Hepatocyte (in vitro differentiated cells): Measurements from ENCODE around the gene TENM4.

ENCODE experiments used
- CTCF ChIP-seq: fragments of 200-600 bp; sonication (generic); IDR thresholded peaks from 2 replicates; pipeline ENCODE4 v1.5.1; 2016; ENCODE audit warnings: antibody characterized with exemption, mild to moderate bottlenecking; ENCODE audit not compliant: poor library complexity
- EZH2 ChIP-seq: fragments of 200-600 bp; sonication (generic); IDR thresholded peaks from 2 replicates; pipeline ENCODE4 v1.6.1; 2016; ENCODE audit warnings: antibody characterized with exemption, mild to moderate bottlenecking, borderline replicate concordance
- EZH2phosphoT487 ChIP-seq: fragments of 200-600 bp; sonication (generic); IDR thresholded peaks from one replicate; pipeline ENCODE4 v1.6.1; 2018; ENCODE audit warnings: antibody characterized with exemption, mild to moderate bottlenecking, low read depth, moderate library complexity; ENCODE audit not compliant: unreplicated experiment, severe bottlenecking

GRCh38 chr11:78815831-78816230, 625.0 kb downstream of the TENM4 start:
- TF ChIP-seq CTCF, result no peak
- TF ChIP-seq EZH2, result no peak
- no peak for TF ChIP-seq EZH2phosphoT487
